ENCODE results near the gene NT5DC3. TPM values are rescaled to one million over a fixed set of nuclear protein-coding genes. Genes with fewer than 3 reads are reported as not detected.
"Not testable (repeated sequence)": the region's sequence is repeated elsewhere in the genome, so short reads cannot be mapped to it uniquely, and the experiment has no call there.

The NT5DC3 gene
- total RNA-seq, 1 donor from 2014 or later: 9.1 TPM

GRCh38 chr12:103811791-103812190, 29.2 kb downstream of the NT5DC3 start:
- peaks cover 7% of the 10 kb centered on the region for H3K36me3 Mint-ChIP-seq
- no peak overlapping the region for H3K27ac Mint-ChIP-seq
- no peak for DNase-seq (ENCODE audit: low spot score in 2 of 2, unreplicated experiment in 2 of 2)
- no peaks in the 10 kb centered on the region for H3K27me3 Mint-ChIP-seq (ENCODE audit: low read depth)
- H3K4me3 Mint-ChIP-seq: no peak overlapping the region
- no peak for TF ChIP-seq CTCF (IDR thresholded peaks at IDR 0.05; ENCODE audit: unreplicated experiment)
- H3K4me1 Mint-ChIP-seq: peaks cover 11% of the 10 kb centered on the region
- H3K9me3 Mint-ChIP-seq: no peaks in the 10 kb centered on the region

GRCh38 chr12:103810111-103810510, 30.9 kb downstream of the NT5DC3 start:
- peaks cover 7% of the 10 kb centered on the region for H3K36me3 Mint-ChIP-seq
- no peaks in the 10 kb centered on the region for H3K27me3 Mint-ChIP-seq (ENCODE audit: low read depth)
- H3K9me3 Mint-ChIP-seq: no peaks in the 10 kb centered on the region
- no peak for TF ChIP-seq CTCF (IDR thresholded peaks at IDR 0.05; ENCODE audit: unreplicated experiment)
- no peak overlapping the region for H3K4me3 Mint-ChIP-seq
- peaks cover 14% of the 10 kb centered on the region for H3K4me1 Mint-ChIP-seq
- H3K27ac Mint-ChIP-seq: no peak overlapping the region
- DNase-seq (ENCODE audit: low spot score in 2 of 2, unreplicated experiment in 2 of 2): no peak

- not testable (repeated sequence) for H3K9me3 Mint-ChIP-seq; H3K36me3 Mint-ChIP-seq; H3K27me3 Mint-ChIP-seq (ENCODE audit: low read depth); H3K4me3 Mint-ChIP-seq; H3K27ac Mint-ChIP-seq; DNase-seq (ENCODE audit: low spot score in 2 of 2, unreplicated experiment in 2 of 2)
- peaks cover 15% of the 10 kb centered on the region for H3K4me1 Mint-ChIP-seq
Measured at GRCh38 chr12:103809639-103810038, 31.4 kb downstream of the NT5DC3 start.

- no peak for DNase-seq (ENCODE audit: low spot score in 2 of 2, unreplicated experiment in 2 of 2)
- Mint-ChIP-seq H3K4me3 (no peak overlapping the region), H3K27ac (no peak overlapping the region), H3K36me3 (peaks cover 7% of the 10 kb centered on the region), H3K27me3 (ENCODE audit: low read depth) (no peaks in the 10 kb centered on the region), H3K4me1 (peaks cover 12% of the 10 kb centered on the region), H3K9me3 (no peaks in the 10 kb centered on the region)
- TF ChIP-seq CTCF (IDR thresholded peaks at IDR 0.05; ENCODE audit: unreplicated experiment): no peak
Measured at GRCh38 chr12:103809154-103809553, 31.9 kb downstream of the NT5DC3 start.

GRCh38 chr12:103808239-103808880, 32.7 kb downstream of the NT5DC3 start:
- Mint-ChIP-seq H3K27ac (no peak overlapping the region), H3K9me3 (no peaks in the 10 kb centered on the region), H3K4me1 (peaks cover 10% of the 10 kb centered on the region), H3K36me3 (peaks cover 4% of the 10 kb centered on the region), H3K27me3 (ENCODE audit: low read depth) (no peaks in the 10 kb centered on the region), H3K4me3 (no peak overlapping the region)
- no peak for TF ChIP-seq CTCF (IDR thresholded peaks at IDR 0.05; ENCODE audit: unreplicated experiment)
- DNase-seq (ENCODE audit: low spot score in 2 of 2, unreplicated experiment in 2 of 2): no peak

GRCh38 chr12:103807561-103808238, 33.3 kb downstream of the NT5DC3 start:
- DNase-seq (ENCODE audit: low spot score in 2 of 2, unreplicated experiment in 2 of 2): no peak
- peaks cover 4% of the 10 kb centered on the region for H3K36me3 Mint-ChIP-seq
- no peak overlapping the region for H3K4me3 Mint-ChIP-seq
- no peaks in the 10 kb centered on the region for H3K27me3 Mint-ChIP-seq (ENCODE audit: low read depth)
- H3K9me3 Mint-ChIP-seq: no peaks in the 10 kb centered on the region
- H3K4me1 Mint-ChIP-seq: peaks cover 10% of the 10 kb centered on the region
- no peak for TF ChIP-seq CTCF (IDR thresholded peaks at IDR 0.05; ENCODE audit: unreplicated experiment)
- H3K27ac Mint-ChIP-seq: no peak overlapping the region

All from mesothelial cell of epicardium (in vitro differentiated cells).